Activated T-cell treated with anti-CD3 and anti-CD28 coated beads, Interleukin-2, amount 50 U/mL, for 72 hours (primary cell): ENCODE measurements around the gene OR12D1. TPM values are rescaled to one million over a fixed set of nuclear protein-coding genes. Genes with fewer than 3 reads are reported as not detected.
A peak's percentile ranks its signal among the peaks of the same experiment; 100 is the strongest.
"Not testable (repeated sequence)": the region's sequence is repeated elsewhere in the genome, so short reads cannot be mapped to it uniquely, and the experiment has no call there.

ENCODE experiments used
- ATAC-seq, 2 donors: fragments of 150-1000 bp; cut with Tn5 transposase; replicated peaks in 1 of 2; 2 replicates each; pipeline ENCODE4 v1.10.0; 2021; ENCODE audit warnings: moderate library complexity in 2 of 2, mild to moderate bottlenecking in 1 of 2
- DNase-seq, 2 donors: peaks; one replicate each; pipeline ENCODE4 v3.0.0; 2021 to 2022; ENCODE audit warnings: mixed read lengths in 1 of 2
- H3K27ac Mint-ChIP-seq: one replicate; pipeline ENCODE4 v1.8.0; 2022; ENCODE audit warnings: mild to moderate bottlenecking, moderate library complexity, mixed read lengths
- H3K27me3 Mint-ChIP-seq: one replicate; pipeline ENCODE4 v1.8.0; 2022; ENCODE audit warnings: low read depth, mixed read lengths
- H3K36me3 Mint-ChIP-seq, 2 donors: one replicate each; pipeline ENCODE4 v1.8.0; 2022; ENCODE audit warnings: mixed read lengths in 2 of 2, mild to moderate bottlenecking in 1 of 2; ENCODE audit not compliant: insufficient read depth in 2 of 2
- H3K4me1 Mint-ChIP-seq: one replicate; pipeline ENCODE4 v1.8.0; 2022; ENCODE audit warnings: low read depth, mixed read lengths
- H3K4me3 Mint-ChIP-seq, 2 donors: one replicate each; pipeline ENCODE4 v1.8.0; 2022; ENCODE audit warnings: mild to moderate bottlenecking in 2 of 2, mixed read lengths in 2 of 2, moderate library complexity in 2 of 2
- H3K9me3 Mint-ChIP-seq, 2 donors: one replicate each; pipeline ENCODE4 v1.8.0; 2022; ENCODE audit warnings: mixed read lengths in 2 of 2
- total RNA-seq, 2 donors: library from RNA; stranded (reverse); gene quantifications; one replicate each; pipeline ENCODE4 v1.2.3, GENCODE V29; 2022

The OR12D1 gene
- total RNA-seq: not detected

DNA sequence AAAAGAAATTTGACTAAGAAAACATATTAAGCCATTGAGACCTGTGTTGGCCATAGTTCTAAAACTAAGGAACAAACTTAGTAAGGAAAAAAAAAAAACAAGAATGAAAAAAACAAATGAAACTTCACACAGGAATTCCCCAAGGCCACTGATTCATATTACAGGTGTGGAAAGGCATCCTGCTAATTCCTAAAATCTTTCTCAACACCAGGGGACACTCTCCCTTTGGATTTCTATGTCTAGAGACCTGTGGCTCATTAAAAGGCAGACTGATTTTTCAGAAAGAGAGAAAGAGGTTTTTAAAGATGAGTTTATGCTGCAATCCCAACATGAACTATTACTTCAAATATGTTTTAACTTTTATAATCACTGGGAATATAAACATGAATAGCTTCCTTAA is at the start of gene OR12D1:
Gene OR12D1 (plus strand): TSS at position 341 of the 400 bp plus-strand sequence.
- Mint-ChIP-seq H3K9me3 (peaks cover 9 to 12% of the 10 kb centered on the region in 2 donors), H3K4me1 (no peaks in the 10 kb centered on the region), H3K27me3 (peaks cover 47% of the 10 kb centered on the region), H3K4me3 (no peak within 1 kb of the TSS), H3K36me3 (peaks cover 2 to 6% of the 10 kb centered on the region in 2 donors), H3K27ac (no peak within 1 kb of the TSS)
- DNase-seq: no peak
- no peak for ATAC-seq

DNA sequence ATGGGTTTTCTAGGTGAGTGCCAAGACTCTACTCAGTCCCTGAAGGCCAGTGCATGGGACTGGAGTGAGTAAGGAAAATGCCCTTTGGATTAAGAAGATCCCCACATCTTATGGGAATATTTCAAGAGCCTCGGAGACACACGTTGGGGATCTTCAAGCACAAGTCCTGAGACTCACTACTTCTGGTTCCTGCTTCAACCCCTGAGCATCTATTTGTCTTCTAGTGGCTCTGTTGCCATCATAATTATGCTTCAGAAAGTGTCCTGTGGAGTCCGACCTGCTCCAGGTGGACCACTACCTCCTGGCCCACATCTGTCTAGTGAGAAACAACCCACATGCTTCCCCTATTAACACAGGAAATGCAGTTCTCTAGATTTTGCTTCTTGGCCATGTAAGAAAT is 46.0 kb upstream of the OR12D1 start, which contains the start of gene OR5V1:
Gene OR5V1 (minus strand): TSS at position 101 of the 400 bp plus-strand sequence. CDS start 12,670 bp downstream, outside the sequence.
- H3K4me1 Mint-ChIP-seq: no peaks in the 10 kb centered on the region

DNA sequence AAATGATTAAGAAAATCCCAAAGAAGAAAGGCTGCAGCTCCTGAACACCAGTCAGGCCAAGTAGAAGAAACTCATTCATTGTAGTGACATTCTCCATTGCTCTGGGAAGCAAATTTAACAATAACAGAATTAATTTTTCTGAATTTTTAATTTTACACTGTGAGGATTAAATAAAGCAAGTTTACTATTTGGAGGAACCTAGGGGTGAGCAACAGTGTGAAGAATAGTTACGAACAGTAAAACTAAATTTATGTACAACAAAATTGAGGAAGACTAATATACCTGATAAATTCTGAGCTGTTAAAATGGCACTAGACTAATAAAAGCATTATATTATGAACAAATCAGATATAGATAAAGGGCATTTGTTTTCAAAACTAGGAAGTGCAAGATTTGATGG is 39.5 kb upstream of the OR12D1 start, which contains the start of gene OR12D3:
Gene OR12D3 (minus strand): TSS at position 101 of the 400 bp plus-strand sequence. CDS start 4 bp downstream, at position 97.
- ATAC-seq: no peak
- Mint-ChIP-seq H3K9me3 (no peaks in the 10 kb centered on the region), H3K27ac (no peak within 1 kb of the TSS), H3K27me3 (peaks cover 45% of the 10 kb centered on the region), H3K4me1 (no peaks in the 10 kb centered on the region), H3K36me3 (peaks cover 0 to 2% of the 10 kb centered on the region in 2 donors), H3K4me3 (no peak within 1 kb of the TSS)
- DNase-seq: no peak

More for the DNA sequence above, 46.0 kb upstream of the OR12D1 start, which contains the start of gene OR5V1:
- DNase-seq (no peak), ATAC-seq (no peak)
- Mint-ChIP-seq H3K36me3 (peaks cover 0 to 2% of the 10 kb centered on the region in 2 donors), H3K4me3 (no peak within 1 kb of the TSS), H3K27me3 (peaks cover 27% of the 10 kb centered on the region), H3K27ac (no peak within 1 kb of the TSS), H3K9me3 (no peaks in the 10 kb centered on the region)

DNA sequence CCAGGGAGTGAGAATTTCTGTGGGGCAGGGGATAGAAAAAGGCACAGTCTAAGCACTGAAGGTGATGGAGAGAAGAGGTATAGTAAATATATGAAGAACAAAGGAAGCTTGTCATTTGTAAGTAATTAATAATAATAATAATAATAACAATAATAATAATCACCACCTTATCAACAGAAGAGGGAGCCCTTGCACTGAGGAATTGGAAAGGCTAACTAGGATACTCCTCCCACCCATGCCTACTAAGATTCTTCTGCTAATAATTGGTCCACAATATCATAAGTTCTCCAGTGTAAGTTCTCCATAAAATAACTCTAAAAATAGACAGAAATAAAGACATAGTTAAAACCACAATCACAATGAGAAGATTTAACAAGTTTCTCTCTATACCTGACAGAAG is 38.7 kb upstream of the OR12D1 start:
- DNase-seq: no peak
- no peak overlapping the region for H3K27ac Mint-ChIP-seq
- H3K9me3 Mint-ChIP-seq: no peaks in the 10 kb centered on the region
- H3K4me1 Mint-ChIP-seq: no peaks in the 10 kb centered on the region
- H3K27me3 Mint-ChIP-seq: peaks cover 39% of the 10 kb centered on the region
- H3K4me3 Mint-ChIP-seq: no peak overlapping the region
- no peak for ATAC-seq
- H3K36me3 Mint-ChIP-seq: peaks cover 0 to 2% of the 10 kb centered on the region in 2 donors

DNA sequence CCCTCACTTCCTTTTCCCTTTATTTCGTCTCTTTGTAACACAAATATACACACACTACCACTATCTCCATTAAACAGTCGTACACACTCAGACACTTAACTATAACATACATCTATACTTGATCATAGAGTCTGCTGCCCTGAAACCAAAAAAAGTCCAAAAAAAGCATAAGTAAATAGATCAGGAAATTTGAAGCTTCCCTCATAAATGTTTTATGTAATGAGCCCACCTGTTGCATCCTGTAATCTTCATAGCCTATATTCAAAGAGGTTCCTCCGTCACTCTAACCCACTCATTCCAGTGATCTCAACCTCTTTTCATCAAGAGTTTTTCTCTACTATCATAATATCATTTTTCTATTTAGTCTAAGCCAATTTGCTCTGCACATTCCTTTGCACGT is 26.2 kb upstream of the OR12D1 start:
- no peak for ATAC-seq
- Mint-ChIP-seq H3K4me3 (no peak overlapping the region), H3K27ac (no peak overlapping the region)

DNA sequence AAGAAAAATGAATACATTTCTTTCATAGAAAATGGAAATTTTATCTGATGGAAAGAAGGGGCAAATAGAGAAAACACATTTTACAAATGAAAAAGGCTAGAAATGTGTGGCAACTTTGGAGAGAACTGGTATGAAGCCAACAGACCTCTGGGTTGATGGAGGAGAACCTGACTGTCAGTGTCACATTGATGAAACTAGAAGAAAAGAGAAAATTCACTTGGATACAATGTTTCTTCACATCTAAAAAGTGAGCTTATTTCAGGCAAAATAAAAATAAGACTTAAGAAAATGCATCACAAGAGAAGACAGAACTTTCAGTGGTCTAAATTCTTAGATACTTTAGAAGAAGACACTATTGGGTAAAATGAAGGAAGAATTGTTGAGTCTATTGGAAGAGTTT is 19.4 kb upstream of the OR12D1 start, which contains the start of gene OR12D2:
Gene OR12D2 (plus strand): TSS at position 301 of the 400 bp plus-strand sequence. CDS start 1,069 bp downstream, outside the sequence.
- H3K4me1 Mint-ChIP-seq: no peaks in the 10 kb centered on the region
- H3K27me3 Mint-ChIP-seq: peaks cover 39% of the 10 kb centered on the region
- ATAC-seq (no peak), DNase-seq (no peak)
- no peak within 1 kb of the TSS for H3K27ac Mint-ChIP-seq
- no peaks in the 10 kb centered on the region for H3K36me3 Mint-ChIP-seq
- H3K4me3 Mint-ChIP-seq: no peak within 1 kb of the TSS
- no peaks in the 10 kb centered on the region for H3K9me3 Mint-ChIP-seq

More for the DNA sequence above, 26.2 kb upstream of the OR12D1 start:
- no peak for DNase-seq
- Mint-ChIP-seq H3K27me3 (peaks cover 27% of the 10 kb centered on the region), H3K4me1 (no peaks in the 10 kb centered on the region), H3K36me3 (no peaks in the 10 kb centered on the region), H3K9me3 (no peaks in the 10 kb centered on the region)

DNA sequence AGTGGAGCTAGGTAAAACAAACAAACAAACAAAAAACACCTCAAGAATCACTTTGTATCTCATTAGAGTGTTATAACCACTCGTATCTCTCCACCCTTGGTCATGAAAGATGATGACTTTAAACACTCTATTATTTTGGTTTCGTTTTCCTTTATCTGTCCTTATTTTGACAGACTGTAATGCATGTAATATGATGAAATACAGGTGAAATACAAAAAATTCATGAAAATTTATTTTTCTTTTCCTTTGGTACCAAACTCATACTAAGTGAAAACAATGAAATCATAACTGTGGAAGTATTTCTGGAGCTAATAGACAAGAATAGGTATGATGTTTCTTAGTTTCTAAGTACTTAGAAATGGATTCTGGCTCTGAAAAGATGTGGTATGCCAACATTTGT is 15.2 kb upstream of the OR12D1 start:
- no peak for ATAC-seq
- peaks cover 62% of the 10 kb centered on the region for H3K27me3 Mint-ChIP-seq

DNA sequence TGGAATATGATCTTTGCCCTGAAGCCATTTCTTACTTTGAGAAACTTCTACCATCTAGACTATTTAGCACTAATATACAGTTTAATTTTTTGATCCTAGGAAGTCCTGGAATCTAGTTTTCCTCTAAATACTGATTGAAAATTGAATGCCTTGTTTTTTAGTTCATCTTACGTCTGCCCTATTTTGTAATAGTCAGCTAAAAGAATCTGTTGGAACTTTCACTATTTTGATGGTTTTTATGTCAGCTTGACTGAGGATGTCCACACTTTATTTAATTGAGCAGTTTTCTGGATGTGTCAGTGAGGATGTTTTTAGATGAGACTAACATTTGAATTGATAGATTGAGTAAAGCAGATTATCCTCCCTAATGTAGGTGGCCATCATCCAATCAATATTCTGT is 10.9 kb upstream of the OR12D1 start:
- H3K36me3 Mint-ChIP-seq: no peaks in the 10 kb centered on the region
- DNase-seq: no peak
- no peaks in the 10 kb centered on the region for H3K4me1 Mint-ChIP-seq
- H3K27ac Mint-ChIP-seq: no peak overlapping the region
- H3K4me3 Mint-ChIP-seq: no peak overlapping the region
- ATAC-seq: no peak
- H3K9me3 Mint-ChIP-seq: peaks cover 0 to 1% of the 10 kb centered on the region in 2 donors
- peaks cover 49% of the 10 kb centered on the region for H3K27me3 Mint-ChIP-seq

More for the DNA sequence above, 15.2 kb upstream of the OR12D1 start:
- Mint-ChIP-seq H3K9me3 (no peaks in the 10 kb centered on the region), H3K27ac (no peak overlapping the region), H3K4me3 (no peak overlapping the region), H3K4me1 (no peaks in the 10 kb centered on the region), H3K36me3 (no peaks in the 10 kb centered on the region)
- DNase-seq: no peak

DNA sequence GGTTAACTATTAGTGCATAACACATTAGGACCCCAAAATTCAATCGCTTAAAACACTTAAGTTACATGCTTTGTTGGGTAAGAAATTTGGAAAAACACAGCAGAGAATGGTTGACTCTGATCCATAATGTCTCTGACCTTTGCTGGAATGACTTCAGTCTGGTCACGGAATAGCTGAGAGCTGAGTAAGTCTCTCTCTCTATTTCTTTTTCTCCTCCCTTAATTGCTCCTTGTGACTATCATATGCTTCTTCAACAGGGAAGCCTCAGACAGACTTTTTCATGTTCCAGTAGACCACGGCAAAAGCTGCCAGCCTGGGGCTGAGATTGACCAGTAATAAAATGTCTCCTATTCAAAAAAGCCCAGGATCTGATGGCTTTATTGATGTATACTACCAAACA is 4.8 kb downstream of the OR12D1 start:
- H3K27me3 Mint-ChIP-seq: peaks cover 53% of the 10 kb centered on the region
- DNase-seq (no peak), ATAC-seq (no peak)
- H3K4me1 Mint-ChIP-seq: peaks cover 5% of the 10 kb centered on the region
- H3K36me3 Mint-ChIP-seq: peaks cover 0 to under 1% of the 10 kb centered on the region in 2 donors
- H3K9me3 Mint-ChIP-seq: peaks cover 0 to under 1% of the 10 kb centered on the region in 2 donors
- no peak overlapping the region for H3K4me3 Mint-ChIP-seq
- H3K27ac Mint-ChIP-seq: no peak overlapping the region

DNA sequence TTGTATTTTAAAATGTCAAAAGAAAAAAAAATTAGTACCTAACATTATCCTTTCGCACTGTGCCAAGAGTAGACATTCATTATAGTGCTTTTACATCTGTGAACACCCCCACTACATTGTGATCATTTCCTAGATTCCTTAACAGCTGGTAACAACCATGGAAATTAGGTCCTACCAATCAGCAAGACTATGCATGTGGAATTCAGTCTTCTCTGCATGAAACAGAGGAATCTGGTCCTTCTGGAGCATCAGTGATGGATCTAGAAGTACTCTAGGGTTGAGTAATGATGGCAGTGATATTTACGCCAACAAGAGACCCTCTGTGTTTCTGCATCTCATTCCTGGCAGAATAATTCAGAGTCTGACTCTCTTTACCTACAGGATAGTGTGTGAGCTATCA is 9.4 kb downstream of the OR12D1 start:
- ATAC-seq: no peak
- Mint-ChIP-seq H3K4me3 (no peak overlapping the region), H3K36me3 (peaks cover 0 to 2% of the 10 kb centered on the region in 2 donors), H3K27ac (no peak overlapping the region), H3K4me1 (peaks cover 11% of the 10 kb centered on the region), H3K27me3 (peaks cover 69% of the 10 kb centered on the region), H3K9me3 (peaks cover 2% of the 10 kb centered on the region in 2 donors)
- DNase-seq: no peak

DNA sequence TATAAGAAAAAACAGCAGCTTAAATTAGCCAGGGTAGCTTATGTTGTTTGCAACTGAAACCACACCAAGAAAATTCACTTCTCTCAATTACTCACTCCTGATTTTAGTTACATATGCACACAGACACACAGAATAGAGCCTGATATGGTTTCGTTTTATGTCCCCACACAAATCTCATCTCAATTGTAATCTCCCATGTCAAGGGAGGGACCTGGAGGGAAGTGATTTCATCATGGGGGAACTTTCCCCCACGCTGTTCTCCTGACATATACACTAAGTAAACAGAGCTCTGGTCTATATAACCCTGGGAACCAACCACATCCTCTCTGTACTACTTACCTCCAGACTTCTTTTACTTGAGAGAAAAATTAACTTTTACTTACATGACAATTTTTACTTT is 9.8 kb downstream of the OR12D1 start:
- H3K4me1 Mint-ChIP-seq: peaks cover 11% of the 10 kb centered on the region
- H3K27me3 Mint-ChIP-seq: peaks cover 70% of the 10 kb centered on the region
- H3K9me3 Mint-ChIP-seq: peaks cover 2% of the 10 kb centered on the region in 2 donors
- H3K27ac Mint-ChIP-seq: no peak overlapping the region
- DNase-seq (peak; percentile 5 to 6), ATAC-seq (peak; percentile 90 to 91)
- H3K36me3 Mint-ChIP-seq: peaks cover 0 to 2% of the 10 kb centered on the region in 2 donors
- no peak overlapping the region for H3K4me3 Mint-ChIP-seq

DNA sequence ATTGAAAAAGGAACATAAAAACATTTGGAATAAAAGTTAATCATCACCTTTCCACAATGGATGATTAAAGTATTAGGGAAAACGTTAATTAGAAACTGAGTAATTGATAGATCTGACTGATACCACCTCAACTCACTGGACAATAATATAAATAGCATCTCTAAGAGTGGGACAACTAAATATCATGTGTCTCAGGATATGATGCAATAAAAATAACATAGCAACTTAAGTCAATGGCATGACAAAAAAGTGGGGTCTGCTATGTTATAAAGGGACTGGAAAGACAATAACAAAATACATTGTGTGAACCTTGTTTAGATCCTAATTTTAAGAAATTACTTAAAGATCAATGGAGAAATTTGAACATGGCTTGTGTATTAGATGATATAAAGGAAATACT is 10.3 kb downstream of the OR12D1 start:
- Mint-ChIP-seq H3K9me3 (peaks cover 2% of the 10 kb centered on the region in 2 donors), H3K27me3 (peaks cover 69% of the 10 kb centered on the region), H3K4me3 (no peak overlapping the region), H3K36me3 (peaks cover 0 to 2% of the 10 kb centered on the region in 2 donors), H3K27ac (no peak overlapping the region), H3K4me1 (peaks cover 11% of the 10 kb centered on the region)
- ATAC-seq: no peak
- DNase-seq: no peak

DNA sequence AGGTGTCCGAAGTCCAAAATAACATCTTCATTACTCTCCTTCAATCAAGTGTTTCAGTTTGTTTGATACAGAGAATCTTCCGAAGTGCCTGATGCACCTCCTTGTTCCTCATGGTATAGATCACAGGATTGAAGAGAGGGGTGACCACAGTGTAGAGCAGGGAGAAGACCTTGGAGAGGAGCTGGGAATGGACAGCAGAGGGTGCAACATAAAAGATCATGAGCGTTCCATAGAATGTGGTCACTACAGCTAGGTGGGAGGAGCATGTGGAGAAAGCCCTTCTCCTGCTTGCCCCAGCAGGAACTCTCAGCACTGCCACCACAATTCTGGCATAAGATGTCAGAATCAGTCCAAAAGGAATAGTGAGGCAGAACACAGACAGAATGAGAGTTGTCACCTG is 11.9 kb downstream of the OR12D1 start:
- H3K9me3 Mint-ChIP-seq: peaks cover 2% of the 10 kb centered on the region in 2 donors
- DNase-seq (no peak), ATAC-seq (no peak)
- H3K27ac Mint-ChIP-seq: no peak overlapping the region
- H3K36me3 Mint-ChIP-seq: peaks cover 0 to 2% of the 10 kb centered on the region in 2 donors
- no peak overlapping the region for H3K4me3 Mint-ChIP-seq
- peaks cover 64% of the 10 kb centered on the region for H3K27me3 Mint-ChIP-seq
- H3K4me1 Mint-ChIP-seq: peaks cover 11% of the 10 kb centered on the region

DNA sequence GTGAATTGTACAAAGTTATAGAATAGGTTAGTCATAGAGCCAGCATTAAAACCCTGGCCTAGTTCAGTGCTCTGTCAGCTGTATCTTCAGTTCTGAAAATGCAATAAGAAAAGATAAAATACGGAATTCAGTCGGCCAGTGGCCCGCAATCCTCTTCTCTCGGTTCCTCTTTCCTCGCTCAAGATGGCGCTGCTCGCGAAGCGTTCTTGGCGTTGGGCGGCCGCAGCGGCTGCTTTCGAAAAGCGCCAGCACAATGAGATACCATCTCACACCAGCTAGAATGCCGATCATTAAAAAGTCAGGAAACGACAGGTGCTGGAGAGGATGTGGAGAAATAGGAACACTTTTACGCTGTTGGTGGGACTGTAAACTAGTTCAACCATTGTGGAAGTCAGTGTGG is 22.0 kb downstream of the OR12D1 start:
- H3K4me1 Mint-ChIP-seq, DNase-seq: not testable (repeated sequence)

More for the DNA sequence above, 22.0 kb downstream of the OR12D1 start:
- ATAC-seq, H3K36me3 Mint-ChIP-seq, H3K4me3 Mint-ChIP-seq, H3K9me3 Mint-ChIP-seq, H3K27ac Mint-ChIP-seq: not testable (repeated sequence)
- peaks cover 59% of the 10 kb centered on the region for H3K27me3 Mint-ChIP-seq
